Hepatocyte (in vitro differentiated cells): ENCODE results near the gene EEF1A2.

Source experiments
- CTCF ChIP-seq: fragments of 200-600 bp; sonication (generic); IDR thresholded peaks from 2 replicates; pipeline ENCODE4 v1.5.1; 2016; ENCODE audit warnings: antibody characterized with exemption, mild to moderate bottlenecking; ENCODE audit not compliant: poor library complexity
- EZH2 ChIP-seq: fragments of 200-600 bp; sonication (generic); IDR thresholded peaks from 2 replicates; pipeline ENCODE4 v1.6.1; 2016; ENCODE audit warnings: antibody characterized with exemption, mild to moderate bottlenecking, borderline replicate concordance

- TF ChIP-seq CTCF (no peak), EZH2 (no peak)
Observed at GRCh38 chr20:63522981-63523611, 24.2 kb upstream of the EEF1A2 start.
